K562 (cell line): ENCODE data around the gene CPSF4. TPM values are rescaled to one million over a fixed set of nuclear protein-coding genes. Genes with fewer than 3 reads are reported as not detected.

ENCODE experiments used
- ASH1L ChIP-seq: fragments of 450-650 bp; IDR thresholded peaks from 2 replicates; pipeline ENCODE4 v1.6.1; 2018; ENCODE audit warnings: borderline replicate concordance, mild to moderate bottlenecking, low read depth; ENCODE audit not compliant: partially characterized antibody
- ATF3 ChIP-seq, 2 experiments: fragments of 450-650 bp in 1 of 2; sonication (generic) in 1 of 2; formaldehyde crosslinking in 1 of 2; IDR thresholded peaks in 1 of 2; conservative IDR thresholded peaks in 1 of 2; 2 replicates each; pipeline versions ENCODE4 v1.6.1 to v1.8.1; 2016 to 2023; ENCODE audit warnings: mild to moderate bottlenecking in 2 of 2, moderate library complexity in 2 of 2, inconsistent platforms in 1 of 2, missing genetic modification reagents in 1 of 2
- CHCHD3 ChIP-seq: fragments of 250-450 bp; sonication (Bioruptor Pico); IDR thresholded peaks from 2 replicates; pipeline ENCODE4 v2.1.2; 2022; ENCODE audit warnings: mild to moderate bottlenecking
- FOXA1 ChIP-seq: fragments of 450-650 bp; IDR thresholded peaks from 2 replicates; pipeline ENCODE4 v1.6.1; 2016; ENCODE audit warnings: mild to moderate bottlenecking, borderline replicate concordance
- HSF4 ChIP-seq: fragments of 250-450 bp; sonication (Bioruptor Pico); IDR thresholded peaks from 2 replicates; pipeline ENCODE4 v2.1.2; 2022; ENCODE audit warnings: mild to moderate bottlenecking, moderate library complexity, borderline replicate concordance
- MCM7 ChIP-seq, 2 experiments: fragments of 450-650 bp; IDR thresholded peaks; 2 replicates each; pipeline ENCODE4 v1.6.1; 2016 to 2018
- MYC ChIP-seq, 2 experiments: fragments of 250-450 bp in 1 of 2; sonication (Bioruptor Pico) in 1 of 2; IDR thresholded peaks; 2 replicates each; pipeline versions ENCODE4 v1.5.1 to v1.6.1; 2012 to 2021; ENCODE audit warnings: low read depth in 2 of 2, borderline replicate concordance in 1 of 2, improper control_type of control experiment in 1 of 2, low read length in 1 of 2, mild to moderate bottlenecking in 1 of 2, moderate library complexity in 1 of 2
- RBM25 ChIP-seq: fragments of 200-400 bp; formaldehyde crosslinking; IDR thresholded peaks from 2 replicates; pipeline ENCODE4 v1.6.1; 2018; ENCODE audit warnings: low read length, low read depth, moderate library complexity; ENCODE audit not compliant: severe bottlenecking
- RFX1 ChIP-seq: fragments of 450-650 bp; IDR thresholded peaks from 2 replicates; pipeline ENCODE4 v1.6.1; 2016; ENCODE audit warnings: mild to moderate bottlenecking, moderate library complexity
- SREBF2 ChIP-seq: sonication (generic); formaldehyde crosslinking; IDR thresholded peaks from 2 replicates; pipeline ENCODE4 v1.4.0; 2020; ENCODE audit warnings: mild to moderate bottlenecking, missing genetic modification reagents
- TEAD4 ChIP-seq, 2 experiments: sonication (generic) in 1 of 2; formaldehyde crosslinking in 1 of 2; IDR thresholded peaks; 2 replicates each; pipeline versions ENCODE4 v1.6.1 to v1.8.0; 2012 to 2022; ENCODE audit warnings: borderline replicate concordance in 1 of 2, inconsistent platforms in 1 of 2, low read length in 1 of 2, mild to moderate bottlenecking in 1 of 2, missing genetic modification reagents in 1 of 2
- XRCC5 ChIP-seq: fragments of 200-400 bp; formaldehyde crosslinking; IDR thresholded peaks from 2 replicates; pipeline ENCODE4 v1.6.1; 2017; ENCODE audit warnings: low read depth, mild to moderate bottlenecking, low read length
- ZBTB40 ChIP-seq, 2 experiments: fragments of 450-650 bp in 1 of 2; sonication (generic) in 1 of 2; formaldehyde crosslinking in 1 of 2; IDR thresholded peaks; 2 replicates each; pipeline versions ENCODE4 v1.7.1 to v1.9.0; 2016 to 2022; ENCODE audit warnings: inconsistent platforms in 1 of 2, mild to moderate bottlenecking in 1 of 2, missing genetic modification reagents in 1 of 2
- ZNF395 ChIP-seq: fragments of 200-800 bp; sonication (Bioruptor generic); IDR thresholded peaks from 2 replicates; pipeline ENCODE4 v1.6.1; 2017; ENCODE audit warnings: missing genetic modification characterization, missing compliant biosample characterization
- ZNF57 ChIP-seq: fragments of 450-650 bp; formaldehyde crosslinking; IDR thresholded peaks from 2 replicates; pipeline ENCODE4 v1.4.0; 2020; ENCODE audit warnings: mild to moderate bottlenecking, moderate library complexity
- polyA plus RNA-seq, 8 experiments: library from polyadenylated mRNA; depleted of rRNA in 4 of 8; stranded (reverse) in 5 of 8; unstranded in 3 of 8; fragments of >200 nt; fragmentation: Nextera tagmentation in 2 of 8; fragmentation: Illumina TruSeq in 1 of 8; extraction: Ambion mirVana in 2 of 8; extraction: Trizol in 1 of 8; gene quantifications; 2 replicates each; pipeline versions ENCODE4 v1.2.1 to v1.2.3, GENCODE V29; 2011 to 2014; ENCODE audit warnings: inconsistent platforms in 1 of 8, missing spikeins in 1 of 8
- total RNA-seq, 7 experiments: library from RNA; depleted of rRNA in 6 of 7; stranded (reverse); fragments of >200 nt in 6 of 7; fragmentation: Illumina TruSeq in 2 of 7; extraction: Trizol in 2 of 7; gene quantifications; 2 replicates each; pipeline versions ENCODE4 v1.2.1 to v1.2.3, GENCODE V29; 2011 to 2021; ENCODE audit warnings: low replicate concordance in 1 of 7

The CPSF4 gene
- total and polyA plus RNA-seq, 9 of the 15 experiments (the other 6 are each of a cell fraction or from before 2014, with no cell fraction given), result 16.9 to 118 (median 71.7) TPM

DNA sequence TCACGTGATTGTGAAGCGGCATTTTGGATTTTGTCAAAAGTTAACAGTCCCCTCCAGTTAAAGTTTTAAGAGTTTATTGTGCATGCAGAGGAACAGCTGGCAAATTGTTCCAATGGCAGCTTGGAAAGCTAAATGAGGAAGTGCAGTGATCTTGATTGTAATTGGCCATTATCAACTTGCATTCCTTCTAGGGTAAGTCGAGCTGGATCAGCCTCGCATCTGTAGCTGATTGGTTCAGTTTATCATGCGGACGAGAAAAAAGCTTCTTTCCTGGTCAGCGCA, 34.5 kb downstream of the CPSF4 start (continued):
- TF ChIP-seq MCM7 (IDR thresholded peaks at IDR 0.05) (no peak), RBM25 (peak; percentile 28), ZNF395 (CRISPR knock-in tag) (no peak), SREBF2 (peak; percentile 8; the same call in 1 of the 2 replicates), FOXA1 (no peak), HSF4 (CRISPR knock-in tag) (no peak), ASH1L (peak; percentile 62), CHCHD3 (CRISPR knock-in tag) (0 out of 2 replicates have a peak, but pooled peaks have one; percentile 70), TEAD4 (IDR thresholded peaks at IDR 0.05; ENCODE audit: low read length) (0 out of 2 replicates have a peak, but pooled peaks have one; percentile 22), TEAD4 (CRISPR knock-in tag; IDR thresholded peaks at IDR 0.05; ENCODE audit: borderline replicate concordance) (no peak), XRCC5 (no peak; the same call in none of the 2 replicates), MYC (IDR thresholded peaks at IDR 0.05; ENCODE audit: low read depth, low read length) (0 out of 2 replicates have a peak, but pooled peaks have one; percentile 24), MYC (CRISPR knock-in tag; IDR thresholded peaks at IDR 0.05; ENCODE audit: borderline replicate concordance, low read depth) (no peak), ZNF57 (CRISPR knock-in tag) (no peak), ATF3 (IDR thresholded peaks at IDR 0.05) (no peak), ATF3 (CRISPR knock-in tag; conservative IDR thresholded peaks at IDR 0.05) (no peak), ZBTB40 (IDR thresholded peaks at IDR 0.05) (peak; percentile 77), ZBTB40 (CRISPR knock-in tag; IDR thresholded peaks at IDR 0.05) (no peak), RFX1 (no peak)
